Uterus (tissue), 2 donors: ENCODE data around the gene LRP1B.

Experiments used
- CTCF ChIP-seq, 4 experiments: fragments of 200-600 bp in 2 of 4; fragments of 450-650 bp in 2 of 4; sonication (generic) in 2 of 4; IDR thresholded peaks; one replicate each; pipeline ENCODE4 v1.5.1; 2016 to 2019; ENCODE audit warnings: antibody characterized with exemption in 4 of 4, mild to moderate bottlenecking in 2 of 4, moderate library complexity in 1 of 4
- POLR2A ChIP-seq, 2 donors: fragments of 450-650 bp; IDR thresholded peaks; one replicate each; pipeline ENCODE4 v1.6.1; 2016; ENCODE audit warnings: antibody characterized with exemption in 2 of 2, mild to moderate bottlenecking in 1 of 2, moderate library complexity in 1 of 2

GRCh38 chr2:142010477-142011270, 120.1 kb downstream of the LRP1B start:
- no peak for TF ChIP-seq POLR2A (IDR thresholded peaks at IDR 0.05)
- TF ChIP-seq CTCF (IDR thresholded peaks at IDR 0.05) = no peak
